HepG2 (cell line): Measurements from ENCODE around the gene S100Z.

Experiments
- ATF7 ChIP-seq, 2 experiments: fragments of 450-650 bp in 1 of 2; sonication (generic) in 1 of 2; formaldehyde crosslinking in 1 of 2; IDR thresholded peaks; 2 replicates each; pipeline versions ENCODE4 v1.4.0 to v1.6.1; 2016 to 2020; ENCODE audit warnings: antibody characterized with exemption in 1 of 2, mild to moderate bottlenecking in 1 of 2, missing genetic modification reagents in 1 of 2
- ELF3 ChIP-seq: IDR thresholded peaks from 2 replicates; pipeline ENCODE4 v1.6.1; 2016; ENCODE audit warnings: missing genetic modification reagents, missing compliant biosample characterization

- TF ChIP-seq ELF3 (CRISPR knock-in tag) (no peak), ATF7 (IDR thresholded peaks at IDR 0.05) (no peak), ATF7 (CRISPR knock-in tag; IDR thresholded peaks at IDR 0.05) (no peak)
Observed at GRCh38 chr5:76852772-76853171, 3.0 kb downstream of the S100Z start.
